Eye (tissue), 1 donor: ENCODE results near the gene PM20D2.

ENCODE experiments used
- DNase-seq: peaks from one replicate; pipeline ENCODE4 v3.0.0-alpha.2; 2015

PM20D2 gene

DNA sequence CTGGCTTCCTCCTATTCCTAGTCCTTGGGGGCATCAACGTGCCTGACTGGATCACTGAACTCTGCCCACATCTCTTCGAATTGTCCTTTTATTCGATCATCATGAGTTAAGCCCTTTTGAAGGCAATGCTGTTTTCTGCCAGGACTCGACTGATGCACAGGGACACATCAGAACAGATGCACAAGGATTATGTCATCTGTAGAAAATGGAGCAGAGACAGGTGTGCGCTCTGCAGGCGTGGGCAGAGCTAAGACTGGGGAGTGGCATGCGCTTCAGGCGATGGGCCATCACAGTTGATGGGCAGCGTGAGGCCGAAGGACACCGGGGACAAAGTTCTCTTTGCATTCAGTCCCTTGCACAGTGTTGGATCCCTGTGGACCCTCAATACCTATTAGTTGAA is 58.2 kb downstream of the PM20D2 start:
- no peak for DNase-seq

DNA sequence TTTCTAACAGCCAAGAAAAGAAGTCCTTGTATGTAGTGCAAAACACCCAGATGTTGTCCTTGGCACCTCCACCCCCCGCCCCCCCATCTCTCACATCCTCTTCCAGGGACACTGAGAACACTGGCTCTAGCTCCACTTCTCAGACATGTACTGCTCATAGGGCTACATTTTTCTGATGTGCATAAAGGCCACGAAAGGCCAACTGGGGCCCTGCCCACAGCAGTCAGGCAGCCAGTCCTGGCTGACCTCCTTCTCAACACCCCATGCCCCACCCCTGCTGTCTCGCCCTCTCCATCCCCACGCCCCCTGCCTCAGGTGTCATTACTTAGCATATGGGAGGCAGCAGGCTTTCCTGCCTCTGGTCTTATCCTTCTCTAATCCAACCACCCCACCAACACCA is 60.0 kb downstream of the PM20D2 start:
- no peak for DNase-seq

- no peak for DNase-seq
These were observed 62.7 kb downstream of the PM20D2 start for GRCh38 chr6:89208551-89208950.

GRCh38 chr6:89209457-89209856 is 63.6 kb downstream of the PM20D2 start:
- DNase-seq: no peak

DNA sequence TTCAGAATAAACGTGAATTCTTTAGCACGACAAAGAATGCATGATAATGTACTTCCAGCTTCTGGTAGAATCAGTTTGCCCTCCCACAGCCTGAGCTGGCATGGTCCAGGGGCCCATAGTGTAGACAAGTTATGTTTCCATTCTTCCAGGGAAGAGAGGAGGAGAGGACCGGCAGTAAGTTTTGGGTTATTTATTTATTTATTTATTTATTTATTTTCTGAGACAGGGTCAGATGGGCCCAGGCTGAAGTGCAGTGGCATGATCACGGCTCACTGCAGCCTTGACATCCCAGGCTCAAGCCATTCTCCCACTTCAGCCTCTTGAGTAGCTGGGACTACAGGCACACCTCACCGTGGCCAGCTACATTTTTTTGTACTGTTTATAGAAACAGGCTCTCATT is 66.6 kb downstream of the PM20D2 start:
- no peak for DNase-seq

DNA sequence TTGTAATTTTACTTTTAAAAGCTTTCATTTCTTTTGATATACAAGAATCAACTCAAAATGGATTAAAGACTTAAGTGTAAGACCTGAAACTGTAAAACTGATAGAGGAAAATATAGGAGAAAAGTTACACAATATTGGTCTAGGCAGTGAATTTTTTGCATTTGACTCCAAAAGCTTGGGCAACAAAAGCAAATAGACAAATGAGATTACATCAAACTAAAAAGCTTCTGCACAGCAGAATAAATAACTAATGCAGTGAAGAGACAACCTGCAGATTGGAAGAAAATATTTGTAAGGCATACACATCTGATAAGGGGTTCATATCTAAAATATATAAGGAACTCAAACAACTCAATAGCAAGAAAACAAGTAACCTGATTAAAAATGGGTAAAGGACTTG is 68.3 kb downstream of the PM20D2 start:
- no peak for DNase-seq
